Astrocyte of the spinal cord (primary cell): ENCODE data around the gene CGA.

Experiments used
- DNase-seq: peaks from one replicate; pipeline ENCODE4 v3.0.0; 2011; ENCODE audit warnings: low read depth, low spot score
- H3K4me3 ChIP-seq: 2 replicates; pipeline ENCODE4 v1.5.1; 2011; ENCODE audit warnings: low read depth, mild to moderate bottlenecking, low read length, moderate library complexity
- CTCF ChIP-seq: IDR thresholded peaks from 2 replicates; pipeline ENCODE4 v1.5.1; 2012; ENCODE audit warnings: low read depth, mild to moderate bottlenecking, low read length, inconsistent platforms
- in situ Hi-C: cut with HindIII; loops from 2 replicates; pipeline ENCODE4 v1.10.0; 2017; ENCODE audit warnings: low sequenced_read_pairs

CGA gene

GRCh38 chr6:87045521-87046075, 49.3 kb downstream of the CGA start:
- no peak for DNase-seq
- no peak overlapping the region for H3K4me3 ChIP-seq
- in situ Hi-C loops: no loop called here
- TF ChIP-seq CTCF: no peak

DNA sequence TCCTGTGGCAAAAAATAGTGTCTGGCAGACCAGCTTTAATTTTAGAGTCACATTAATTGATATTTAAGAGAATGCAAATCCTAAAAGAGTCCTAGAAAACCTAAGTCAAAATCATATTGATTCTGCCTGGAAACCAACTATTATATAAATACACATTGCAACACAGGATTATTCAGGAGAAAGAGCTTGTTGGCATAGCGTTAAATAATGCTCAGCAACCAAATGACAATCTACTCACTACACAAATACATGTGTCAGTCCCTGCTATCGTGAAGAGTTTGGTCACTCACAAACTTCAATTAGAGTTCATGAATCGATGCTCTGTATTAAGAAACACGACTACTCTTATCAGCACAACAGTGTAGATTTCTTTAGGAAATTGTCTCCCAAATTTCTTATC, 54.2 kb downstream of the CGA start:
- no peak for DNase-seq
- in situ Hi-C loops: no loop called here
- H3K4me3 ChIP-seq: no peak overlapping the region
- no peak for TF ChIP-seq CTCF
